ENCODE measurements around the gene DNAJC5.

- no peak for TF ChIP-seq EZH2phosphoT487 (conservative IDR thresholded peaks at IDR 0.05; ENCODE audit: low read length)
- TF ChIP-seq, protein P1, sequence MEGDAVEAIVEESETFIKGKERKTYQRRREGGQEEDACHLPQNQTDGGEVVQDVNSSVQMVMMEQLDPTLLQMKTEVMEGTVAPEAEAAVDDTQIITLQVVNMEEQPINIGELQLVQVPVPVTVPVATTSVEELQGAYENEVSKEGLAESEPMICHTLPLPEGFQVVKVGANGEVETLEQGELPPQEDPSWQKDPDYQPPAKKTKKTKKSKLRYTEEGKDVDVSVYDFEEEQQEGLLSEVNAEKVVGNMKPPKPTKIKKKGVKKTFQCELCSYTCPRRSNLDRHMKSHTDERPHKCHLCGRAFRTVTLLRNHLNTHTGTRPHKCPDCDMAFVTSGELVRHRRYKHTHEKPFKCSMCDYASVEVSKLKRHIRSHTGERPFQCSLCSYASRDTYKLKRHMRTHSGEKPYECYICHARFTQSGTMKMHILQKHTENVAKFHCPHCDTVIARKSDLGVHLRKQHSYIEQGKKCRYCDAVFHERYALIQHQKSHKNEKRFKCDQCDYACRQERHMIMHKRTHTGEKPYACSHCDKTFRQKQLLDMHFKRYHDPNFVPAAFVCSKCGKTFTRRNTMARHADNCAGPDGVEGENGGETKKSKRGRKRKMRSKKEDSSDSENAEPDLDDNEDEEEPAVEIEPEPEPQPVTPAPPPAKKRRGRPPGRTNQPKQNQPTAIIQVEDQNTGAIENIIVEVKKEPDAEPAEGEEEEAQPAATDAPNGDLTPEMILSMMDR (IDR thresholded peaks at IDR 0.05; ENCODE audit: insufficient read depth, low read length, poor library complexity, severe bottlenecking) = no peak
Observed at GRCh38 chr20:63962426-63963347, 67.8 kb downstream of the DNAJC5 start.

Data from SU-DHL-6 (cell line).